ENCODE measurements around the gene PVALEF. TPM values are rescaled to one million over a fixed set of nuclear protein-coding genes. Genes with fewer than 3 reads are reported as not detected.

The PVALEF gene
- total and polyA plus RNA-seq, 8 donors = 0.11 to 0.74 (median 0.25) TPM; not detected in 2

DNA sequence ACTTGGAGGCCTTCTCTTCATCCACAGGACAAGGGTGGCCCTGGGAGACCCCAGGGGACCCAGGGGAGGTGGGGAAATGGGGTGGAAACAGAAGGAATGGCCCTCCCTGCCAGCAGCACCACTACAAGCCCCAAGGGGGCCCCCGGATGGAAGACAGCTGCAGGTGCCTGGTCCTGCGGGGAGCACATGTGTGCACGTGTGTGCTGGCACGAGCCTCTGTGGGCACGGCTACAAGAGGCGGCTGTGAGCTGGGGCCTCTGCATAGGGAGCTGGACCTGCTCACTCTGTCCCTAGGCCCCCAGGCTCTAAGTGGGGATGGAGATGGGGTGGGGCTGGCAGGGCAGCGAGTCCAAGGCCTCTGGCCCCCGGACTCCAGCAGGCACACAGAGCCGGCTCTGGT is 13.9 kb downstream of the PVALEF start:
- Histone ChIP-seq H3K27ac (no peak overlapping the region), H3K36me3 (no peaks in the 10 kb centered on the region), H3K4me3 (no peak overlapping the region), H3K9me3 (peaks cover 0 to 6% of the 10 kb centered on the region in 2 donors), H3K4me1 (no peaks in the 10 kb centered on the region), H3K27me3 (peaks cover 0 to 27% of the 10 kb centered on the region in 2 donors)
- no peak for TF ChIP-seq CTCF (IDR thresholded peaks at IDR 0.05)
- ATAC-seq = no peak
- intact Hi-C loops (cut with DNase I) = no loop called here
- DNase-seq = no peak

- no peak for DNase-seq
- H3K4me3 ChIP-seq = no peak overlapping the region
- no peak overlapping the region for H3K27ac ChIP-seq
- intact Hi-C loops (cut with DNase I) = no loop called here
- no peaks in the 10 kb centered on the region for H3K4me1 ChIP-seq
- no peak for TF ChIP-seq CTCF (IDR thresholded peaks at IDR 0.05)
- no peaks in the 10 kb centered on the region for H3K36me3 ChIP-seq
- peaks cover 0 to 34% of the 10 kb centered on the region in 2 donors for H3K27me3 ChIP-seq
- H3K9me3 ChIP-seq = peaks cover 0 to 6% of the 10 kb centered on the region in 2 donors
- ATAC-seq = no peak
Measured at GRCh38 chr17:81179861-81180260, 14.6 kb downstream of the PVALEF start.

GRCh38 chr17:81180836-81181810 is 15.8 kb downstream of the PVALEF start:
- DNase-seq (no peak), ATAC-seq (no peak)
- Histone ChIP-seq H3K9me3 (no peaks in the 10 kb centered on the region), H3K36me3 (no peaks in the 10 kb centered on the region), H3K27me3 (peaks cover 0 to 35% of the 10 kb centered on the region in 2 donors), H3K27ac (no peak overlapping the region), H3K4me3 (no peak overlapping the region), H3K4me1 (no peaks in the 10 kb centered on the region)
- intact Hi-C loops (cut with DNase I) = no loop called here
- no peak for TF ChIP-seq CTCF (IDR thresholded peaks at IDR 0.05)

DNA sequence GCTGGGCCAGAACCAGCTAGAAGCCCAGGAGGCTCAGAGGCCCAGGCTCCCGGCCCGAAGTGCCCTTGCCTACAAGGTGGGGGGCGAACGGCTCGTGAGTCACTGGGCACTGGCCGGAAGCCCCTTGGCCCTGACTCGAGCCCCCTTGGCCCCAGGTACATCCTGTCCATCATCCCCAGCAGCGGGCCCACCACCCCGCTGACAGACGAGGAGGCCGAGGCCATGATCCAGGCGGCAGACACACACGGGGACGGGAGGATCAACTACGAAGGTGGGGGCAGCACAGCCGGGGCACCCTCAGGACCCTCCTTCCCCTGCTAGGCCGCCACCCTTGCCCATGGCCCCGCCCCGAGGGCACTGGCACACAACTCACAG is 16.5 kb downstream of the PVALEF start:
- DNase-seq (no peak), ATAC-seq (no peak)
- Histone ChIP-seq H3K4me3 (no peak overlapping the region), H3K9me3 (no peaks in the 10 kb centered on the region), H3K27me3 (peaks cover 0 to 35% of the 10 kb centered on the region in 2 donors), H3K36me3 (no peaks in the 10 kb centered on the region), H3K27ac (no peak overlapping the region), H3K4me1 (no peaks in the 10 kb centered on the region)
- intact Hi-C loops (cut with DNase I) = no loop called here
- no peak for TF ChIP-seq CTCF (IDR thresholded peaks at IDR 0.05)

DNA sequence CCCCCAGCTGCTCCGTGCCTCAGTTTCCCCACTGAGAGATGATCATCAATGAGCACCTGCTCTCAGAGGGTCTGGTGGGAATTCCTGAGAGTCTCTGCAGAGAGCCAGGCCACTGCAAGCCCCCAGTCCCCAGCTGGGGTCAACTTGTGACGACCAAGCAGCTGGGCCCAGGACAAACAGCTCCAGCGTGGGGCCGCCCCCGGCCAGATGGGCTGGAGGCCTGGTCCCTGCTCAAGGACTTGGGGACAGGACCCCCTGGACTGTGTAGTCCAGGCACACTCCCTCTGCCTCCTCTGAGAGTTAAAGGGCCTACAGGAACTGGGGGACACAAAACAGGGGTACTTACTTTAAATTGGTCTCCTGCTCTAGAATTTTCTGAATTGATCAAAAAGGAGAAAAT is 17.3 kb downstream of the PVALEF start:
- Histone ChIP-seq H3K27me3 (peaks cover 0 to 35% of the 10 kb centered on the region in 2 donors), H3K36me3 (no peaks in the 10 kb centered on the region), H3K4me3 (no peak overlapping the region), H3K4me1 (no peaks in the 10 kb centered on the region), H3K27ac (no peak overlapping the region), H3K9me3 (no peaks in the 10 kb centered on the region)
- ATAC-seq (no peak), DNase-seq (no peak)
- intact Hi-C loops (cut with DNase I) = no loop called here
- no peak for TF ChIP-seq CTCF (IDR thresholded peaks at IDR 0.05)

All from left lung (tissue), 10 donors.